ENCODE measurements around the gene MTHFD1L. TPM values are rescaled to one million over a fixed set of nuclear protein-coding genes. Genes with fewer than 3 reads are reported as not detected.

Gene MTHFD1L
- total RNA-seq, 2 donors from 2014 or later: 13.0 to 19.1 TPM

DNA sequence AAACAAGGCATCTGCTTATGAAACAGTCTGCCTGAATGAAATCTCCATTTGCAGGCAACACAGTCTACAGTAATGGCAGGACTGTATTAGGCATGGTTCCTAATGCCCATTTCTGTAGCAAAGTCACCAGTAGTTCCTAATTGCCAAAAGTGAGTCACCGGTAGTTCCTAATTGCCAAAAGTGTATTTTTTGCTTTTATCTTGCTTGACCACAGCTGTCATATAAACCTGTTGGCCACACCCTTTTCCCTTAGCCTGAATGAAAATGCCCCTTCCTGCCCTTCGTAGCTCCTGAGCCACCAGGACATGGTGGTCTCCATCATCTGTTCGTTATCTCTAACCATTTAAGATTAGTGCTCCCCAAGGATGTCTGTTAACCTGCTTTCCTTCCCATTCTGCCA is 34.5 kb downstream of the MTHFD1L start:
- Histone ChIP-seq H3K4me3 (no peak overlapping the region), H3K27me3 (no peaks in the 10 kb centered on the region), H3K9me3 (no peaks in the 10 kb centered on the region), H3K36me3 (replicated peaks in 1 of 2; ENCODE audit: insufficient read depth in 1 of 2, low read depth in 2 of 2) (no peaks in the 10 kb centered on the region), H3K4me1 (no peaks in the 10 kb centered on the region), H3K27ac (no peak overlapping the region)
- DNase-seq: no peak
- 89 to 95% methylated on average over 3 of the region's 3 CpGs for WGBS, 2 donors
- TF ChIP-seq, protein P1, sequence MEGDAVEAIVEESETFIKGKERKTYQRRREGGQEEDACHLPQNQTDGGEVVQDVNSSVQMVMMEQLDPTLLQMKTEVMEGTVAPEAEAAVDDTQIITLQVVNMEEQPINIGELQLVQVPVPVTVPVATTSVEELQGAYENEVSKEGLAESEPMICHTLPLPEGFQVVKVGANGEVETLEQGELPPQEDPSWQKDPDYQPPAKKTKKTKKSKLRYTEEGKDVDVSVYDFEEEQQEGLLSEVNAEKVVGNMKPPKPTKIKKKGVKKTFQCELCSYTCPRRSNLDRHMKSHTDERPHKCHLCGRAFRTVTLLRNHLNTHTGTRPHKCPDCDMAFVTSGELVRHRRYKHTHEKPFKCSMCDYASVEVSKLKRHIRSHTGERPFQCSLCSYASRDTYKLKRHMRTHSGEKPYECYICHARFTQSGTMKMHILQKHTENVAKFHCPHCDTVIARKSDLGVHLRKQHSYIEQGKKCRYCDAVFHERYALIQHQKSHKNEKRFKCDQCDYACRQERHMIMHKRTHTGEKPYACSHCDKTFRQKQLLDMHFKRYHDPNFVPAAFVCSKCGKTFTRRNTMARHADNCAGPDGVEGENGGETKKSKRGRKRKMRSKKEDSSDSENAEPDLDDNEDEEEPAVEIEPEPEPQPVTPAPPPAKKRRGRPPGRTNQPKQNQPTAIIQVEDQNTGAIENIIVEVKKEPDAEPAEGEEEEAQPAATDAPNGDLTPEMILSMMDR (IDR thresholded peaks at IDR 0.05): no peak
- TF ChIP-seq POLR2A (IDR thresholded peaks at IDR 0.05): no peak
- intact Hi-C loops (cut with DNase I): no loop called here
- no peak for ATAC-seq

DNA sequence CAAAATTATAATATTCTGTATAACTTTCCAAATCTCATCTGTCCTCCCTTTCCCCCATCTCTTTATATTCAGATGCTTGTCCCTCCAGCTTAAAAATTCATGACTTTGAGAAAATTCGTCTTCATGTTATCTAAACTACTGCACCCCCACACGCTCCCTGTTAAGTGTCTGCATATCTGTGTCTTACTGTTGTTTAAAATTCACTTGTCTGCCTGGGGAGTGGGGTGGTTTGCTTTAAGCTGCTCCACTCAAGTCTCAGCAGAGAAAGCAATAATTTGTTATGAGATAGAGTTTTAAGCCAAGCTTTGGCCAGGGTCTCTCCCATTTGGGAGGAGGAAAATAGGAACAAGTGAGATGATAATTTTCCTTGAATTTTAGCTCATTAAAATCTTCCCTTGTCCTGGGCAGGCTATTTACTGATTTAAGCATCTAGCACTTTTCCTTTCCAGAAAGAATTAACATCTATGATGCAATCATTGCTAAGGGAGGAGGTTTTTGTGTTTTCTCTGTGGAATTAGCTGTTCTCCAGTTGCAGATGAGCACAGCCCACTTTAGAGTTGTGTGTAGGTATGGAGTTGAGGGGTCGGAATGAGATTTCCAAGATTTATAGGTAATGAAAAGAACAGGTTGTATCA is 36.8 kb downstream of the MTHFD1L start:
- intact Hi-C loops (cut with DNase I): no loop called here
- ATAC-seq: no peak
- TF ChIP-seq POLR2A (IDR thresholded peaks at IDR 0.05): no peak
- TF ChIP-seq, protein P1 (IDR thresholded peaks at IDR 0.05): no peak
- Histone ChIP-seq H3K27me3 (no peaks in the 10 kb centered on the region), H3K9me3 (no peaks in the 10 kb centered on the region), H3K27ac (no peak overlapping the region), H3K4me1 (no peaks in the 10 kb centered on the region), H3K4me3 (no peak overlapping the region), H3K36me3 (replicated peaks in 1 of 2; ENCODE audit: insufficient read depth in 1 of 2, low read depth in 2 of 2) (no peaks in the 10 kb centered on the region)
- 80 to 87% methylated on average over 3 of the region's 3 CpGs for WGBS, 2 donors
- no peak for DNase-seq

DNA sequence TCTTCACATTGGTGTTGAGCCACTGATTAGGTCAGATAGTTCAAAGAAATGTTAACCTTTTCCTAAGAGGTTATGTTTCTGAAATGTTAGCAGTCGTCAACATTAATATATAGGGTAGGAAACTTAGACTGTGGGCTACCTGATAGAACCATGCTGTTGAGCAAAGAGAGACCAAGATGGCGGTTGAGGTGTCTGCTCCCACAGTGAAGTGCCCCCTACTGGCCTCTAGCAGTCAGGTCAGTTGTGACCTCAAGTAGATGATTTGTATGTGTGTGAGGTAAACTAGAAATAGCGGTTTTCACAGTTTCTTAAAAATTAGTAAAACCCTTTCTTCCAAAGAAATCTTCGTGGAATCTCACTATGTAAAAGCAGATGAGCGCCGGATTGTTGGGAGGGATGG is 40.3 kb downstream of the MTHFD1L start:
- no peak for DNase-seq
- intact Hi-C loops (cut with DNase I): no loop called here

DNA sequence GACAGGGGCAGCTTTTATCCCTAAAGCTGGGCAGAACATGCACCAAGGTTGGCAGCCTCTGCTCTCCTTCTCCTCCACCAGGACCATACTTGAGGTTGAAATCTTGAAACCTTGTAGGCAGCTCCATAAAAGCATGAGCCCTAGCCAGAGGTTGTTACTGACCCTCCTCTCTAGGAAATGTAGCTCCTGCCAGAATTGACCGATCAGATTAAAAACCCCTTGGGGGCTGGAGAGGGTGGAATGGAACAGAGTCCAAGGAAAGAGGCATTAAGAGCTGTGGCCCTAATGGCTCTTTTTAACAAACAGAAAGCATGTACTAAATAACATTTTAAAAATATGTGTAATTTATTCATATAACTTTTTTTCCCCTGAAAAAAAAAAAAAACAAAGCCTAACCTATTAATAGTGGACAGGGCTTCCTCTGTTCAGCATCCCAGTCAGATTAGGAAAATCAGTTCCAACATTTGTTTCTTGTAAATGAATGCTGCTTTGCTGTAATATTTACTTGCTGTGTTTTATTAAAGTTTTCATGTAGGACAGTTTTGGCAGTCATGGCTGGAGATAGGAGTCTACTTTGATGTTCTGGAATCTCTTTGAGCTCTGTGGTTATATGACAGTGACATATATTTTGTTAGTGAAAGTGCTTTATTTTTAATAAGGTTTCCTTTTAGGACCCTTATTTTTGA is 41.3 kb downstream of the MTHFD1L start:
- no peaks in the 10 kb centered on the region for H3K9me3 ChIP-seq
- no peak for ATAC-seq
- no peak for DNase-seq
- TF ChIP-seq POLR2A (IDR thresholded peaks at IDR 0.05): no peak
- TF ChIP-seq, protein P1 (IDR thresholded peaks at IDR 0.05): no peak
- 88 to 100% methylated on average over 1 of the region's 1 CpG for WGBS, 2 donors
- no peaks in the 10 kb centered on the region for H3K4me1 ChIP-seq
- intact Hi-C loops (cut with DNase I): no loop called here
- no peak overlapping the region for H3K4me3 ChIP-seq
- no peaks in the 10 kb centered on the region for H3K27me3 ChIP-seq
- no peak overlapping the region for H3K27ac ChIP-seq
- H3K36me3 ChIP-seq (replicated peaks in 1 of 2; ENCODE audit: insufficient read depth in 1 of 2, low read depth in 2 of 2): no peaks in the 10 kb centered on the region

More for the DNA sequence above, 40.3 kb downstream of the MTHFD1L start:
- ATAC-seq: no peak
- Histone ChIP-seq H3K27me3 (no peaks in the 10 kb centered on the region), H3K36me3 (replicated peaks in 1 of 2; ENCODE audit: insufficient read depth in 1 of 2, low read depth in 2 of 2) (no peaks in the 10 kb centered on the region), H3K4me3 (no peak overlapping the region), H3K27ac (no peak overlapping the region), H3K4me1 (no peaks in the 10 kb centered on the region), H3K9me3 (no peaks in the 10 kb centered on the region)
- TF ChIP-seq POLR2A (IDR thresholded peaks at IDR 0.05): no peak
- TF ChIP-seq, protein P1 (IDR thresholded peaks at IDR 0.05): no peak
- 98% methylated on average over 6 of the region's 6 CpGs for WGBS, 2 donors

DNA sequence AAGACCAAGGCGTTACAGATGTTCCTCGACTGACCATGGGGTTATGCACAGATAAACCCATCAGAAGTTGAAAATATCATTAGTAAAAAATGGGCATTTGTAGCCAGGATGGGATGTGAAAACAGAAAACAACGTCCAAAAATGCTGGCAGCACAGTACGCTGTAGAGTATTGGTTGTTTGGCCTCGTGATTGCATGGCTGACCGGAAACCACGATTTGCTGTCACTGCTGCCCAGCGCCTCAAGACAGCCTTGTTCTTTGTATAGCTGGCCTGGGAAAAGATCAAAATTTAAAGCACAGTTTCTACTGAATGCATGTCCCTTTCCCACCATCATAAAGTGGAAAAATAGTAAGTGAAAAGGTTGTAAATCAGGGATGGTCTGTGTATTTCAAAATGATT is 41.9 kb downstream of the MTHFD1L start:
- Histone ChIP-seq H3K4me1 (no peaks in the 10 kb centered on the region), H3K36me3 (replicated peaks in 1 of 2; ENCODE audit: insufficient read depth in 1 of 2, low read depth in 2 of 2) (no peaks in the 10 kb centered on the region), H3K4me3 (no peak overlapping the region), H3K27ac (no peak overlapping the region), H3K27me3 (no peaks in the 10 kb centered on the region), H3K9me3 (no peaks in the 10 kb centered on the region)
- ATAC-seq (no peak), DNase-seq (no peak)
- intact Hi-C loops (cut with DNase I): no loop called here
- 86 to 94% methylated on average over 8 of the region's 8 CpGs for WGBS, 2 donors
- TF ChIP-seq, protein P1 (IDR thresholded peaks at IDR 0.05): no peak
- no peak for TF ChIP-seq POLR2A (IDR thresholded peaks at IDR 0.05)

Data from body of pancreas (tissue), 4 donors.